Prostate gland (tissue), 2 donors: ENCODE results near the gene DIS3L2. TPM values are rescaled to one million over a fixed set of nuclear protein-coding genes. Genes with fewer than 3 reads are reported as not detected.
"Not testable (repeated sequence)": the region's sequence is repeated elsewhere in the genome, so short reads cannot be mapped to it uniquely, and the experiment has no call there.

Source experiments
- DNase-seq: peaks from one replicate; pipeline ENCODE4 v3.0.0-alpha.2; 2019; ENCODE audit warnings: low spot score
- H3K27ac ChIP-seq, 2 donors: fragments of 200-600 bp; sonication (generic); 2 replicates each; pipeline ENCODE4 v1.5.1; 2017 to 2019
- H3K27me3 ChIP-seq: fragments of 200-600 bp; sonication (generic); replicated peaks from 2 replicates; pipeline ENCODE4 v1.5.1; 2019; ENCODE audit not compliant: insufficient read depth
- H3K36me3 ChIP-seq, 2 donors: fragments of 200-600 bp; sonication (generic); 1 replicate in 1 of 2; 2 replicates in 1 of 2; pipeline versions ENCODE4 v1.5.1 to v1.8.1; 2017 to 2019
- H3K4me1 ChIP-seq: fragments of 200-600 bp; sonication (generic); replicated peaks from 2 replicates; pipeline ENCODE4 v1.5.1; 2019
- H3K4me3 ChIP-seq, 2 donors: fragments of 200-600 bp; sonication (generic); 2 replicates each; pipeline ENCODE4 v1.5.1; 2017 to 2019
- H3K9me3 ChIP-seq: fragments of 200-600 bp; sonication (generic); 2 replicates; pipeline ENCODE4 v1.5.1; 2017
- POLR2A ChIP-seq: fragments of 450-650 bp; IDR thresholded peaks from one replicate; pipeline ENCODE4 v1.6.1; 2016; ENCODE audit warnings: antibody characterized with exemption, mild to moderate bottlenecking
- POLR2AphosphoS5 ChIP-seq: sonication (generic); formaldehyde crosslinking; IDR thresholded peaks from one replicate; pipeline ENCODE4 v1.6.1; 2017; ENCODE audit warnings: antibody characterized with exemption
- WGBS: methylation state at CpG from one replicate; pipeline ENCODE4 v1.1.5; 2018; 5-methylcytosine and 5-hydroxymethylcytosine counted together
- intact Hi-C: fragments of 100-400 bp; cut with DNase I; formaldehyde crosslinking; loops from one replicate; pipeline ENCODE4 v1.14.2; 2022
- total RNA-seq, 2 donors: library from RNA; depleted of rRNA; stranded (reverse); fragments of >200 nt; gene quantifications; one replicate each; pipeline ENCODE4 v1.1.0, GENCODE V29; 2016
- TF ChIP-seq, protein P1 (sequence below), 4 experiments: fragments of 200-600 bp in 2 of 4; fragments of 450-650 bp in 2 of 4; sonication (generic) in 2 of 4; IDR thresholded peaks; 1 replicate in 3 of 4; 2 replicates in 1 of 4; pipeline ENCODE4 v1.5.1; 2016 to 2019; ENCODE audit warnings: antibody characterized with exemption in 4 of 4, mild to moderate bottlenecking in 2 of 4, moderate library complexity in 2 of 4

DIS3L2 gene
- total RNA-seq, 2 donors from 2014 or later = 30.1 to 71.3 TPM

DNA sequence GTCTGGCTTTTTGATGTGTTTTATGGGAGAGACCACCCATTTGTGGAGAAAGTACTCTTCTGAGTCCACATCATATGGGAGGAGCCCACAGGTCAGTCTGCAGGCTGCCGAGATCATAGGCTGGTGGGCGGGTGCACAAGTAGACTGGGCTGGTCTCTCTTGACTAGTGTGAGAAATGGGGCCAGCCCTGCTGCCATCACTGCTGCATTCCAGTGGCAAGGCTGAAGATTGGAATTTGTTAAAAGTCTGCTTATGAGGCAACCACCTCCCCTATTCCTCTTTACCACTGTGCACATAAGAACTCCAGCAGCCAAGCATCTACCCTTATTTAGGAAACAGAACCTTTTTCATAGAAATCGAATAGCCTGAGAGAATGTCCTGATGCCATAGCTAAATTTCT, 200.7 kb downstream of the DIS3L2 start:
- H3K36me3 ChIP-seq = no peaks in the 10 kb centered on the region
- H3K9me3 ChIP-seq = no peaks in the 10 kb centered on the region
- H3K4me1 ChIP-seq = no peaks in the 10 kb centered on the region
- H3K27ac ChIP-seq = no peak overlapping the region
- TF ChIP-seq POLR2AphosphoS5 (no peak), POLR2A (no peak)
- TF ChIP-seq, protein P1, sequence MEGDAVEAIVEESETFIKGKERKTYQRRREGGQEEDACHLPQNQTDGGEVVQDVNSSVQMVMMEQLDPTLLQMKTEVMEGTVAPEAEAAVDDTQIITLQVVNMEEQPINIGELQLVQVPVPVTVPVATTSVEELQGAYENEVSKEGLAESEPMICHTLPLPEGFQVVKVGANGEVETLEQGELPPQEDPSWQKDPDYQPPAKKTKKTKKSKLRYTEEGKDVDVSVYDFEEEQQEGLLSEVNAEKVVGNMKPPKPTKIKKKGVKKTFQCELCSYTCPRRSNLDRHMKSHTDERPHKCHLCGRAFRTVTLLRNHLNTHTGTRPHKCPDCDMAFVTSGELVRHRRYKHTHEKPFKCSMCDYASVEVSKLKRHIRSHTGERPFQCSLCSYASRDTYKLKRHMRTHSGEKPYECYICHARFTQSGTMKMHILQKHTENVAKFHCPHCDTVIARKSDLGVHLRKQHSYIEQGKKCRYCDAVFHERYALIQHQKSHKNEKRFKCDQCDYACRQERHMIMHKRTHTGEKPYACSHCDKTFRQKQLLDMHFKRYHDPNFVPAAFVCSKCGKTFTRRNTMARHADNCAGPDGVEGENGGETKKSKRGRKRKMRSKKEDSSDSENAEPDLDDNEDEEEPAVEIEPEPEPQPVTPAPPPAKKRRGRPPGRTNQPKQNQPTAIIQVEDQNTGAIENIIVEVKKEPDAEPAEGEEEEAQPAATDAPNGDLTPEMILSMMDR (IDR thresholded peaks at IDR 0.05) = no peak
- H3K27me3 ChIP-seq = no peaks in the 10 kb centered on the region
- H3K4me3 ChIP-seq = no peak overlapping the region
- WGBS = 98% methylated on average over 3 of the region's 3 CpGs
- DNase-seq = no peak
- intact Hi-C loops = no loop called here

DNA sequence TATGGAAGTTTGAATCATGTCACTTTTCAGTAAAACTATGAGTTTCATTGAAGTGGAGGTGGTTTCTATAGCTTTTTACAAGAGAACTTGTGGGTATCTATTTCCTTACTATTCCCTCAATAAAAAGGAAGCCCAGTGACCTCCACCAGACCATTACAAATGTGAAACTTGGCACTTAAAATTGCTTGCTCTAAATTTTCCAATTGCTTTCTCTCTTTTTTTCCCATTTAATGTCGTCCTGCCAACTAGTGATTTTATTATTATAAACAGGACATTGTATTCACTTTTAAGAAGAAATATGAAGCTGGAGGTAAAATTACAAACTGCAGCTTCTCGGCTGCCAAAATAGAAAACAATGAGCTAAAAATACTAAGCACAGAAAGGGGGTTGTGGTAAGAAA, 208.9 kb downstream of the DIS3L2 start:
- no peaks in the 10 kb centered on the region for H3K4me1 ChIP-seq
- no peaks in the 10 kb centered on the region for H3K27me3 ChIP-seq
- no peak overlapping the region for H3K4me3 ChIP-seq
- intact Hi-C loops = no loop called here
- WGBS = 12% methylated on average over 2 of the region's 2 CpGs
- no peak overlapping the region for H3K27ac ChIP-seq
- no peak for TF ChIP-seq POLR2AphosphoS5
- TF ChIP-seq, protein P1 (IDR thresholded peaks at IDR 0.05) = no peak
- no peaks in the 10 kb centered on the region for H3K9me3 ChIP-seq
- no peaks in the 10 kb centered on the region for H3K36me3 ChIP-seq
- DNase-seq = no peak

DNA sequence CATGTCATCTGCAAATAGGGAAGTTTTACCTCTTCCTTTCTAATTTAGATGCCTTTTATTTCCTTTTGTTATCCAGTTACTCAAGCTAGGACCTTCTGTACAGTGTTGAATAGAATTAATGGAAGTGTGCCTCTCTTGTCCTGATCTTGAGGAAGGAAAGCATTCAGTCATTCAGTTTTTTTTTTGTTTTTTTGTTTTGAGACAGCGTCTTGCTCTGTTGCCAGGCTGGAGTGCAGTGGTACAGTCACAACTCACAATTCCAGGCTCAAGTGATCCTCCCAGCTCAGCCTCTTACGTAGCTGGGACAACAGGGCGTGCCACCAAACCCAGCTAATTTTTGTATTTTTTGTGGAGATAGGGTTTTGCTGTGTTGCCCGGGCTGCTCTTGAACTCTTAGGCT, 213.1 kb downstream of the DIS3L2 start:
- H3K27ac ChIP-seq = no peak overlapping the region
- TF ChIP-seq POLR2AphosphoS5 = no peak
- no peak for TF ChIP-seq POLR2A
- TF ChIP-seq, protein P1 (IDR thresholded peaks at IDR 0.05) = no peak
- 91% methylated on average over 4 of the region's 4 CpGs for WGBS
- intact Hi-C loops = no loop called here
- no peaks in the 10 kb centered on the region for H3K9me3 ChIP-seq
- no peak overlapping the region for H3K4me3 ChIP-seq
- DNase-seq = no peak
- no peaks in the 10 kb centered on the region for H3K36me3 ChIP-seq
- no peaks in the 10 kb centered on the region for H3K27me3 ChIP-seq
- H3K4me1 ChIP-seq = no peaks in the 10 kb centered on the region

DNA sequence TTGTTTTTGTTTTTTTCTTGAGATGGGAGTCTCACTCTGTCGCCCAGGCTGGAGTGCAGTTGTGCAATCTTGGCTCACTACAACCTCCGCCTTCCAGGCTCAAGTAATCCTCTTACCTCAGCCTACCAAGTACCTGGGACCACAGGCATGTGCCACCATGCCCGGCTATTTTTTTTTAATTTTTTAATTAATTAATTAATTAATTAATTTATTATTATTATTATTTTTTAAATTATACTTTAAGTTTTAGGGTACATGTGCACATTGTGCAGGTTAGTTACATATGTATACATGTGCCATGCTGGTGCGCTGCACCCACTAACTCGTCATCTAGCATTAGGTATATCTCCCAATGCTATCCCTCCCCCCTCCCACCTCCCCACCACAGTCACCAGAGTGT, 215.1 kb downstream of the DIS3L2 start:
- H3K36me3 ChIP-seq, H3K4me1 ChIP-seq, H3K27me3 ChIP-seq, intact Hi-C loops, H3K27ac ChIP-seq, DNase-seq, H3K4me3 ChIP-seq, H3K9me3 ChIP-seq: not testable (repeated sequence)
- WGBS = over 99% methylated on average over 5 of the region's 5 CpGs

DNA sequence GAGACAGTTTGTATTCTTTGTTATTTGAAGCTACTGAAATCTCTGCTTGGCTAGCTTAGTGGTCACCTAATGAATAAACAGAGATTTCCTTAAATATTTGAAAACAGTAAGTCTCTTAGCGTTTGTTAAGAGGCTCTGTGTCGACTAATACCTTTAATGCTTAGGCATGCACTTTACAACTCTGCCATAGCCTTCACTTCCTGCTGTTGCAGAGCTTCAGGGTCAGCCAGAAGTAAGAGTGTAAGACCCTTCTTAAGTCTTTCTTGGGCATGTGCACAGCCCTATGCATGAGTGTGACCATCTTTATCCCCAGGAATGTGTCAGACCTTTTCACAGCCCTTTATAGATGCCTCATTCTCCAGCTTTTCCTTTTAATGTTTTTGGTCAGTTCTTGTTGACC, 221.8 kb downstream of the DIS3L2 start:
- WGBS = 71% methylated on average over 2 of the region's 2 CpGs
- TF ChIP-seq POLR2AphosphoS5 (no peak), POLR2A (no peak)
- TF ChIP-seq, protein P1 (IDR thresholded peaks at IDR 0.05) = no peak
- no peaks in the 10 kb centered on the region for H3K27me3 ChIP-seq
- DNase-seq = no peak
- H3K4me3 ChIP-seq = no peak overlapping the region
- H3K36me3 ChIP-seq = no peaks in the 10 kb centered on the region
- H3K4me1 ChIP-seq = no peaks in the 10 kb centered on the region
- no peak overlapping the region for H3K27ac ChIP-seq
- intact Hi-C loops = no loop called here
- no peaks in the 10 kb centered on the region for H3K9me3 ChIP-seq
